ENCODE measurements around the gene SUPT3H.

SUPT3H gene

DNA sequence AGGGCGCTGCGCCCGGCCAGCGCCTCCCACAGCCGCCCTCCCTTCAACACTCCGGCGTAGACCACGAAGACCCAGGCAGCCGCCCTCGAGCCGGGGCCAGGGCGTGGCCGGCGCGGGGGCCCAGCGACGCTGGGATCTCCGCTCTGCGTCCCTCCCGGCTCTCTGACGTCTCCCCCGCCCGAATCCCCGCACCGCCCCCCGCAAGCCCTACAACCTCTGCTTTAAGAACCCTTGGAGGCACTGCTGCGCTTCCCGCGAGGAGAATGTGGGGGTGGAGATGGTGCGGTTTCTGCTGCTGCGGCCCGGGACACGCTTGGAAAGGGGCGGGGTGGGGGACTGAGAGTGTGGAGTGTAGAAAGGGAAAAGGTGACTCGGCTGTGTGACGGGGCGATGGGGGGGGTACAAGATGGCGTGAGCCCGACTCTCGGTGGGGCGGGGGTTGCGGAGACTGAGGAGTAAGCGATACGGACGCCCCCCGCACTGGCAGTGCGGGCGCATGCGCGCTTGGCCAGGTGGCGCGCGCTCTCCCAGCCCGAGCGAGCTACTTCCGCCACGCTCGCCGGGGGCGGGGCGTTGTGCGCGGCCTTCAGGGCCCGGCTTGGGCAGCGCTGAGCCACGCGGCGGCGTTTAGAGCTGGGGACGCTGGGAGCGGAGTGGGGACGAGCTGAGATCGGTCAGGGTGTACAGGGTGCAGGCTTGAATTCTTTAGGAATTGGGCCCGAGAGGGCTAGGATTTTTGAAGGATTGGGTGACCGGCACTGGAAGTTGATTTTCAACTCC lies at the start of gene SUPT3H:
Gene SUPT3H (minus strand): TSS at position 381 of the 780 bp plus-strand sequence.
- peak within 1 kb of the TSS; percentile 99 for H3K9ac ChIP-seq (ENCODE audit: low read depth, low read length)
- no peaks in the 10 kb centered on the region for H3K9me3 ChIP-seq (ENCODE audit: control insufficient read depth, insufficient read depth, low read length)
- H3K36me3 ChIP-seq (ENCODE audit: control insufficient read depth, insufficient read depth, low read length): no peaks in the 10 kb centered on the region
- H3K27me3 ChIP-seq (ENCODE audit: control insufficient read depth, insufficient read depth, low read length): no peaks in the 10 kb centered on the region
- peaks cover 4% of the 10 kb centered on the region for H3K4me1 ChIP-seq (ENCODE audit: control insufficient read depth, insufficient read depth, low read length)
- H3K4me3 ChIP-seq (ENCODE audit: low read depth, low read length): peak within 1 kb of the TSS; percentile 81

DNA sequence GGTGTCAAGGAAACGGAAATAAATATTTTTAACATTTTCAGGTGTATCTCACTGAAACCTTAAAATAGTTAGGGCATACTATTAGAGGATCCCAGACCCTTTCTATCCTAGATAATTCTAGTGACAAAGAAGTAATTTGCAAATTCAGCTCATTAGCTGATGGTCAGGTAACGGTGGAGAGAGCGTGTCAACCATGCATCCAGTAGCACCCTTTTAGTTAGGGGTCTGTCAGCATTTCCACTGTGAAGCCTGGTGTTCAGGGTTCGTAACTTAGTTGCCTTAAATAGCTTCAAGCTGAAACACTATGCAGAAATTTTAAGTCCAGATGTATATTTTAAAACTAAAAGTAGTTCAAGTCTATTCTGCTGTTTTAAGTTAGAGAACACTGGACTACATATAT lies 48.5 kb upstream of the SUPT3H start:
- no peaks in the 10 kb centered on the region for H3K9me3 ChIP-seq (ENCODE audit: control insufficient read depth, insufficient read depth, low read length)
- no peak overlapping the region for H3K9ac ChIP-seq (ENCODE audit: low read depth, low read length)
- H3K4me1 ChIP-seq (ENCODE audit: control insufficient read depth, insufficient read depth, low read length): no peaks in the 10 kb centered on the region
- peaks cover 45% of the 10 kb centered on the region for H3K27me3 ChIP-seq (ENCODE audit: control insufficient read depth, insufficient read depth, low read length)
- H3K4me3 ChIP-seq (ENCODE audit: low read depth, low read length): no peak overlapping the region
- no peaks in the 10 kb centered on the region for H3K36me3 ChIP-seq (ENCODE audit: control insufficient read depth, insufficient read depth, low read length)

- H3K36me3 ChIP-seq (ENCODE audit: control insufficient read depth, insufficient read depth, low read length): no peaks in the 10 kb centered on the region
- peak overlapping the region; percentile 60 for H3K4me3 ChIP-seq (ENCODE audit: low read depth, low read length)
- peaks cover 6% of the 10 kb centered on the region for H3K4me1 ChIP-seq (ENCODE audit: control insufficient read depth, insufficient read depth, low read length)
- no peaks in the 10 kb centered on the region for H3K9me3 ChIP-seq (ENCODE audit: control insufficient read depth, insufficient read depth, low read length)
- peaks cover 63% of the 10 kb centered on the region for H3K27me3 ChIP-seq (ENCODE audit: control insufficient read depth, insufficient read depth, low read length)
- no peak overlapping the region for H3K9ac ChIP-seq (ENCODE audit: low read depth, low read length)
These were observed 46.7 kb upstream of the SUPT3H start for GRCh38 chr6:45424451-45424861.

DNA sequence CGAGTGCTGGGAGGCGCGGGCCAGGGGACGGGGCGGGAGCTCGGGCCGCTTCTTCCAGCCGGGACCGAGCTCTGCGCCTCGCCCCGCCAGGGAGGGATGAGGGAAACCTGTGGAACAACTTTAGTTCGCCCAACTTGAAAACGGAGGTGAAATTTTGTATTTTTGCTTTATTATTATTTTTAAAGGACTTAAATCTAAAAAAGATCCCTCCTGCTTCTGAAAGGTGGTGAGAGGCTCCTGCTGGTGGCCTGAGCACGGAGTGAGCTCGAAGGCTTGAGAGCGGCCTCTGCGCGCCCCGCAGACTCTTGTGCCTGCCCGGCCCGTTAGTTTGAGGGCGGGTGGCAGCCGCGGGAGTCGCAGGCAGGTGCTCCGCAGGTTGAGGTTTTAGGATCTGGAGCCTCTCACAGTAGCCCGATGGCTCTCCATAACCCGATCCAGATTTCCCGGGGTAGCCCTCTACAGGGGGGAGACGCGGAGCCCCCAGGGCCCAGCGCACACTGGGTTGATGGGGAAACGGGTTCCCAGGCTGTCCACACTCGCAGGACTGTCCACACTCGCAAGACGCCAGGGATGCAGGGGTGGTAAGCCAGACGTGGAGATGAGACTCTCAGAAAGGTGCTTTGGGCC lies 46.2 kb upstream of the SUPT3H start:
- Histone ChIP-seq H3K27me3 (ENCODE audit: control insufficient read depth, insufficient read depth, low read length) (peaks cover 68% of the 10 kb centered on the region), H3K9ac (ENCODE audit: low read depth, low read length) (no peak overlapping the region)

DNA sequence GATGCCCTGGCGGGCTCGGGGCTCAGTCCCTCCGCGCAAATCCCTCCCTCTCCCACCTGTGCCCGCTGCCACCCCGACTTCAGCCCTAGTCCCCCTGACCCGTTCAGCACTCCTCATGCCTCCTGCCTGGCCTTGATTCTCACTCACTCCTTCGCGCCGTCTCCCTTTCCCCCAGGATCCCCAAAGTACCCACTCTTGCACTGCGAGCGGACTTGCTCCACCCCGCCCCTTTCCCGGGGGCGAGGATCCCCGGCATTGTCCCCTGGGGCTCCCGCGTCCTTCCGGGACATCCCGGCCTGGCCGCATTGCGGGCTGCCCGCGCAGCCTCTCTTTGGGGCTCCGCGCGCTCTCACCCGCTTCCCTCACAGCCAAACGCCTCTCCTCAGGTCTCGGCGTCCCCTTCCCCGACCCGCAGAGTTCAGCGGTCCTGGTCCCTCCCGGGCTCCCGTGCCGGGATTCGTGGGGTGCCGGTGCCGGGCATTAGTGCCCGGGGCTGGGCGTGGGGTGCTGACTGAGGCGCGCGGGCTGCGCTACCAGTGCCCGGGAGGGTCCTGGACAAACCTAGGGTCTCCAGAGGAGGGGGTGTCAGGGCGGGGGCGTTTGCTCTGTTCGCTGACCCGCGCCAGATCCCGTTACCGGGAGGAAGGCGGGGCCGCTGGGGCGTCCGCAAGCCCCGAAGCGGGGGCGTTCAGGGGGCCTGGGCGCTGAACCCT lies 45.5 kb upstream of the SUPT3H start:
- no peaks in the 10 kb centered on the region for H3K36me3 ChIP-seq (ENCODE audit: control insufficient read depth, insufficient read depth, low read length)
- peaks cover 6% of the 10 kb centered on the region for H3K4me1 ChIP-seq (ENCODE audit: control insufficient read depth, insufficient read depth, low read length)
- peaks cover 75% of the 10 kb centered on the region for H3K27me3 ChIP-seq (ENCODE audit: control insufficient read depth, insufficient read depth, low read length)
- H3K9me3 ChIP-seq (ENCODE audit: control insufficient read depth, insufficient read depth, low read length): no peaks in the 10 kb centered on the region
- peak overlapping the region; percentile 60 for H3K4me3 ChIP-seq (ENCODE audit: low read depth, low read length)
- H3K9ac ChIP-seq (ENCODE audit: low read depth, low read length): no peak overlapping the region

More for the DNA sequence above, 46.2 kb upstream of the SUPT3H start:
- Histone ChIP-seq H3K36me3 (ENCODE audit: control insufficient read depth, insufficient read depth, low read length) (no peaks in the 10 kb centered on the region), H3K9me3 (ENCODE audit: control insufficient read depth, insufficient read depth, low read length) (no peaks in the 10 kb centered on the region), H3K4me3 (ENCODE audit: low read depth, low read length) (peak overlapping the region; percentile 60), H3K4me1 (ENCODE audit: control insufficient read depth, insufficient read depth, low read length) (peaks cover 6% of the 10 kb centered on the region)

GRCh38 chr6:45422503-45423110 lies 44.9 kb upstream of the SUPT3H start:
- Histone ChIP-seq H3K9me3 (ENCODE audit: control insufficient read depth, insufficient read depth, low read length) (no peaks in the 10 kb centered on the region), H3K27me3 (ENCODE audit: control insufficient read depth, insufficient read depth, low read length) (peaks cover 81% of the 10 kb centered on the region), H3K4me1 (ENCODE audit: control insufficient read depth, insufficient read depth, low read length) (peaks cover 6% of the 10 kb centered on the region), H3K36me3 (ENCODE audit: control insufficient read depth, insufficient read depth, low read length) (no peaks in the 10 kb centered on the region), H3K9ac (ENCODE audit: low read depth, low read length) (no peak overlapping the region), H3K4me3 (ENCODE audit: low read depth, low read length) (peak overlapping the region; percentile 60)

- H3K4me1 ChIP-seq (ENCODE audit: control insufficient read depth, insufficient read depth, low read length): peaks cover 6% of the 10 kb centered on the region
- no peak overlapping the region for H3K9ac ChIP-seq (ENCODE audit: low read depth, low read length)
- H3K9me3 ChIP-seq (ENCODE audit: control insufficient read depth, insufficient read depth, low read length): no peaks in the 10 kb centered on the region
- no peaks in the 10 kb centered on the region for H3K36me3 ChIP-seq (ENCODE audit: control insufficient read depth, insufficient read depth, low read length)
- peaks cover 87% of the 10 kb centered on the region for H3K27me3 ChIP-seq (ENCODE audit: control insufficient read depth, insufficient read depth, low read length)
- H3K4me3 ChIP-seq (ENCODE audit: low read depth, low read length): peak overlapping the region; percentile 60
These were observed 44.2 kb upstream of the SUPT3H start for GRCh38 chr6:45421709-45422502.

DNA sequence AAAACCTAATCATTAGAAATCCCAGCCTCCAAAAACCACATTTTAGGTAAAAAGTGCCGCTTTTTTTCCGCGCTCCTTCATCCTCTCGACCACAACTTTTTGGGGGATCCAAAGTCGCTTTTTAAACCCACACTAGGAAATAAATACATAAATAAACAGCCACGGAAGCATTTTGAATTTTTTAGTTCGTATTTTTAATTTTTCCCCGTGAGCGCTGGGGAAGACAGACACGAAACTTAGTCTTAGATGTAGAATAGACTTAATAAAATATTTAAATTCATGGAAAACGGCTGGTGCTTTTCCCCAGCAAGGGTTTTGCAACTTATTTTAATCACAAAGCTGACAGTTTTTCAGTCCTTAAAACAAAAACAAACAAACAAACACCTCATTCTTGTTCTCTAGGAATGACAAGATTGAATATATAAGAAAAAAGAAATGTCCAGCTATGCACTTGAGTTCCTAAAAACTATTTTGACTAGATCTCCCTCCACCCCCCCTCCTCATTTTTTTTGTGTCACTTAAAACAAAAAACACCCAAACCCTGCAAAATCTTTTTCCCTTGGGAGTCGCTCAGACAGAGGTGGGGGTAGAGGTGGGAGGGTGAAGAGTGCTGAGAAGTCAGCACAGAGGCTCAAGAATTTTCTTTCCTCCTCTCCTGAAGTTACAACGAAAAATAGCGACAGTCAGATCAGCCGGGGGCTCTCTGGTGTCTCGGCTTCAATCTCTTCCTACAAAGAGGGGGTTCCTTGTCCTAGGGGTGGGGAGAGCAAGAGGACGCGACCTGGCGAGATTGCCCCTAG lies 43.4 kb upstream of the SUPT3H start:
- Histone ChIP-seq H3K27me3 (ENCODE audit: control insufficient read depth, insufficient read depth, low read length) (peaks cover 85% of the 10 kb centered on the region), H3K4me1 (ENCODE audit: control insufficient read depth, insufficient read depth, low read length) (peaks cover 6% of the 10 kb centered on the region)

DNA sequence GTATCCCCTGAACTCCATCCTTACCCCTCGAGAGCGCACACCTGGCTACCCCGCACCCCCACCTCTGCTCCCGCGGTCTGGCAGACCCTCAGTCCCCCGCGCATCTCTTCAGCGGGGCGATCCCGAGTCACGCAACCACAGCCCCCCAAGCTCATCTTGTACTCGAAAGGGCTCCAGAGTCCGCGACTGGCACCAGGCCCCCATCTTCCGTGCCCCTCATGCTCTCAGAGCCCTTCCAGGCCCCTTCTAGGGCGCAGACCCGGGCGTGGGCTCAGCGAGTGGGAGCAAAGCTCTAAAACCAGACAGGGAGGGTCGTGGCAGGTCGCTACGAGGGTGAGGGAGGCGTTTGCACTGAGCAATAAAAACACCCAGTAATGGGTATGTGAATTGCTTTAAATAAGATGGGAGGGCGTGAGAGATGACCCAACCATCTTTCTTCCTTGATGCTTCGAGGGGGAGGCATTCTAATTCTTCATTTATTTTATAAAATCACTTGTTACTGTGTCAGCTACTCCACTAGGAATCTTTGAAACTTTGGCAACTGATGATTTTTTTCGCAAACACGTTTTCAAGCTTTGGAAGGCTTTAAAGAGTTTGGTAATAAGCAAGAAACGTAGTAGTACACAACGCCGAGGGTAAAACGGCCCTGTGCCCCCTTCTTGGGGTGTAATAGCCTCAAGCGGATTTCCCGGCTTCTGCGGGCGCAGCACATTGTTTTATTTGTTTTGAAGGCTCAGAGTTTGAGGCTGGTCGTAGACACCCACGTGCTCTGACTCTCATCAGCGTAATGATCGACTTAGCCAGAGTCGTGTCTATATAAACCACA lies 42.6 kb upstream of the SUPT3H start:
- no peak overlapping the region for H3K9ac ChIP-seq (ENCODE audit: low read depth, low read length)
- no peaks in the 10 kb centered on the region for H3K36me3 ChIP-seq (ENCODE audit: control insufficient read depth, insufficient read depth, low read length)
- peaks cover 84% of the 10 kb centered on the region for H3K27me3 ChIP-seq (ENCODE audit: control insufficient read depth, insufficient read depth, low read length)
- H3K4me3 ChIP-seq (ENCODE audit: low read depth, low read length): peak overlapping the region; percentile 43
- no peaks in the 10 kb centered on the region for H3K9me3 ChIP-seq (ENCODE audit: control insufficient read depth, insufficient read depth, low read length)
- peaks cover 6% of the 10 kb centered on the region for H3K4me1 ChIP-seq (ENCODE audit: control insufficient read depth, insufficient read depth, low read length)

More for the DNA sequence above, 43.4 kb upstream of the SUPT3H start:
- Histone ChIP-seq H3K9ac (ENCODE audit: low read depth, low read length) (no peak overlapping the region), H3K9me3 (ENCODE audit: control insufficient read depth, insufficient read depth, low read length) (no peaks in the 10 kb centered on the region), H3K36me3 (ENCODE audit: control insufficient read depth, insufficient read depth, low read length) (no peaks in the 10 kb centered on the region), H3K4me3 (ENCODE audit: low read depth, low read length) (peak overlapping the region; percentile 60)

- no peak overlapping the region for H3K9ac ChIP-seq (ENCODE audit: low read depth, low read length)
- peaks cover 77% of the 10 kb centered on the region for H3K27me3 ChIP-seq (ENCODE audit: control insufficient read depth, insufficient read depth, low read length)
- H3K4me1 ChIP-seq (ENCODE audit: control insufficient read depth, insufficient read depth, low read length): peaks cover 6% of the 10 kb centered on the region
- H3K36me3 ChIP-seq (ENCODE audit: control insufficient read depth, insufficient read depth, low read length): no peaks in the 10 kb centered on the region
- peak overlapping the region; percentile 43 for H3K4me3 ChIP-seq (ENCODE audit: low read depth, low read length)
- H3K9me3 ChIP-seq (ENCODE audit: control insufficient read depth, insufficient read depth, low read length): no peaks in the 10 kb centered on the region
These were observed 41.9 kb upstream of the SUPT3H start for GRCh38 chr6:45419571-45420082.

Data from iPS-15b (cell line).